HG02610 (cell line): Measurements from ENCODE around the gene CDKN2D.
"Not testable (repeated sequence)": the region's sequence is repeated elsewhere in the genome, so short reads cannot be mapped to it uniquely, and the experiment has no call there.

Source experiments
- ATAC-seq: cut with Tn5 transposase; IDR thresholded peaks from one replicate; pipeline ENCODE4 v1.9.1; 2021; ENCODE audit warnings: mild to moderate bottlenecking, moderate library complexity; ENCODE audit not compliant: unreplicated experiment

The CDKN2D gene

GRCh38 chr19:10552510-10553053 is 16.2 kb downstream of the CDKN2D start:
- no peak for ATAC-seq

GRCh38 chr19:10551698-10552301 is 17.0 kb downstream of the CDKN2D start:
- ATAC-seq, result no peak

GRCh38 chr19:10551006-10551405 is 17.8 kb downstream of the CDKN2D start:
- not testable (repeated sequence) for ATAC-seq

GRCh38 chr19:10550336-10550735 is 18.4 kb downstream of the CDKN2D start:
- ATAC-seq, result no peak

GRCh38 chr19:10549733-10550132 is 19.0 kb downstream of the CDKN2D start:
- ATAC-seq, result no peak

- ATAC-seq, result no peak
These were observed 20.0 kb downstream of the CDKN2D start for GRCh38 chr19:10548746-10549276.

GRCh38 chr19:10546817-10547216 is 22.0 kb downstream of the CDKN2D start:
- ATAC-seq, result no peak

GRCh38 chr19:10544753-10545251 is 24.0 kb downstream of the CDKN2D start:
- no peak for ATAC-seq

- no peak for ATAC-seq
These were observed 24.5 kb downstream of the CDKN2D start for GRCh38 chr19:10544242-10544752.

GRCh38 chr19:10543420-10544241 is 25.1 kb downstream of the CDKN2D start, which contains the start of gene ATG4D:
ATG4D (plus strand) TSS chr19:10543904; CDS start chr19:10544091, 187 bp downstream.
- ATAC-seq, result peak; percentile 66

- no peak for ATAC-seq
These were observed 25.7 kb downstream of the CDKN2D start for GRCh38 chr19:10543059-10543419.

- not testable (repeated sequence) for ATAC-seq
These were observed 29.8 kb downstream of the CDKN2D start for GRCh38 chr19:10539016-10539415.

- no peak for ATAC-seq
These were observed 30.4 kb downstream of the CDKN2D start for GRCh38 chr19:10538204-10538983.

- ATAC-seq, result no peak
These were observed 31.1 kb downstream of the CDKN2D start for GRCh38 chr19:10537668-10538067.

GRCh38 chr19:10535613-10536012 is 33.2 kb downstream of the CDKN2D start:
- no peak for ATAC-seq

- ATAC-seq, result no peak
These were observed 35.0 kb downstream of the CDKN2D start for GRCh38 chr19:10533646-10534386.

GRCh38 chr19:10532457-10532856 is 36.3 kb downstream of the CDKN2D start:
- ATAC-seq, result no peak

GRCh38 chr19:10526887-10527286 is 41.9 kb downstream of the CDKN2D start:
- not testable (repeated sequence) for ATAC-seq

GRCh38 chr19:10525636-10526035 is 43.1 kb downstream of the CDKN2D start:
- ATAC-seq, result no peak

GRCh38 chr19:10523135-10523636 is 45.6 kb downstream of the CDKN2D start:
- ATAC-seq, result no peak
